COLO829 (cell line): Measurements from ENCODE around the gene SLC6A8.
A peak's percentile ranks its signal among the peaks of the same experiment; 100 is the strongest.

Experiments
- DNase-seq: peaks from one replicate; pipeline ENCODE4 v3.0.0; 2012; ENCODE audit warnings: low spot score

The SLC6A8 gene

GRCh38 chrX:153687121-153688039 lies at the start of gene SLC6A8:
Gene SLC6A8 (plus strand): TSS chrX:153687926. CDS start chrX:153688575, 649 bp downstream.
- DNase-seq: peak; percentile 56

GRCh38 chrX:153638041-153638371 lies 49.7 kb upstream of the SLC6A8 start:
- DNase-seq: no peak

GRCh38 chrX:153638436-153639176 lies 49.1 kb upstream of the SLC6A8 start:
- DNase-seq: no peak

GRCh38 chrX:153639177-153640044 lies 48.3 kb upstream of the SLC6A8 start:
- no peak for DNase-seq

- DNase-seq: no peak
Measured at GRCh38 chrX:153640045-153640686, 47.6 kb upstream of the SLC6A8 start.

- no peak for DNase-seq
Measured at GRCh38 chrX:153640736-153641575, 46.8 kb upstream of the SLC6A8 start.

- DNase-seq: no peak
Measured at GRCh38 chrX:153641627-153642026, 46.1 kb upstream of the SLC6A8 start.

- DNase-seq: no peak
Measured at GRCh38 chrX:153642051-153642654, 45.6 kb upstream of the SLC6A8 start.

- DNase-seq: no peak
Measured at GRCh38 chrX:153642655-153643430, 44.9 kb upstream of the SLC6A8 start.

- peak; percentile 47 for DNase-seq
Measured at GRCh38 chrX:153643431-153644351, 44.0 kb upstream of the SLC6A8 start.

GRCh38 chrX:153644356-153645125 lies 43.2 kb upstream of the SLC6A8 start:
- no peak for DNase-seq

GRCh38 chrX:153645151-153645550 lies 42.6 kb upstream of the SLC6A8 start:
- no peak for DNase-seq

- DNase-seq: no peak
Measured at GRCh38 chrX:153645921-153646488, 41.7 kb upstream of the SLC6A8 start.

GRCh38 chrX:153646620-153647373 lies 40.9 kb upstream of the SLC6A8 start, which contains the start of gene DUSP9:
Gene DUSP9 (plus strand): TSS chrX:153647203. CDS start chrX:153647954, 751 bp downstream.
- no peak for DNase-seq

GRCh38 chrX:153647461-153648357 lies 40.0 kb upstream of the SLC6A8 start:
- no peak for DNase-seq
